HG03045 (cell line): Measurements from ENCODE around the gene WRAP73.

Source experiments
- ATAC-seq: cut with Tn5 transposase; IDR thresholded peaks from one replicate; pipeline ENCODE4 v1.9.1; 2021; ENCODE audit warnings: mild to moderate bottlenecking, moderate library complexity; ENCODE audit not compliant: unreplicated experiment

WRAP73 gene

GRCh38 chr1:3651026-3651929 is 1.4 kb upstream of the WRAP73 start:
- ATAC-seq = no peak

GRCh38 chr1:3650248-3651025 is 534 bp upstream of the WRAP73 start:
- ATAC-seq = no peak

- no peak for ATAC-seq
Observed at GRCh38 chr1:3646596-3646995, 3.3 kb downstream of the WRAP73 start.

GRCh38 chr1:3645666-3646355 is 4.1 kb downstream of the WRAP73 start:
- ATAC-seq = no peak

DNA sequence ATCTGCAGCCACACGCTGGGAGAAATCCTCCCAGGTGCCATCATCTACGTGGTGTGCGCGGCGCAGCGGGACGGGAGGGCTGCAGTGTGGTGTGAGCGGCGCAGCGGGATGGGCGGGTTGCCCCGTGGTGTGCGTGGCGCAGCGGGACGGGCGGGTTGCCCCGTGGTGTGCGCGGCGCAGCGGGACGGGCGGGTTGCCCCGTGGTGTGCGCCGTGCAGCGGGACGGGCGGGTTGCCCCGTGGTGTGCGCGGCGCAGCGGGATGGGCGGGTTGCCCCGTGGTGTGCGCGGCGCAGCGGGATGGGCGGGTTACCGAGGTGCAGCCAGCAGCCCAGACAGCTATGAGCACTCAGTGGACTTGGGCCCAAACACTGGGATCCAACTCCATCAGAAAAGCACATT is 4.7 kb downstream of the WRAP73 start:
- ATAC-seq = no peak

- ATAC-seq = no peak
Observed at GRCh38 chr1:3644273-3644672, 5.6 kb downstream of the WRAP73 start.

DNA sequence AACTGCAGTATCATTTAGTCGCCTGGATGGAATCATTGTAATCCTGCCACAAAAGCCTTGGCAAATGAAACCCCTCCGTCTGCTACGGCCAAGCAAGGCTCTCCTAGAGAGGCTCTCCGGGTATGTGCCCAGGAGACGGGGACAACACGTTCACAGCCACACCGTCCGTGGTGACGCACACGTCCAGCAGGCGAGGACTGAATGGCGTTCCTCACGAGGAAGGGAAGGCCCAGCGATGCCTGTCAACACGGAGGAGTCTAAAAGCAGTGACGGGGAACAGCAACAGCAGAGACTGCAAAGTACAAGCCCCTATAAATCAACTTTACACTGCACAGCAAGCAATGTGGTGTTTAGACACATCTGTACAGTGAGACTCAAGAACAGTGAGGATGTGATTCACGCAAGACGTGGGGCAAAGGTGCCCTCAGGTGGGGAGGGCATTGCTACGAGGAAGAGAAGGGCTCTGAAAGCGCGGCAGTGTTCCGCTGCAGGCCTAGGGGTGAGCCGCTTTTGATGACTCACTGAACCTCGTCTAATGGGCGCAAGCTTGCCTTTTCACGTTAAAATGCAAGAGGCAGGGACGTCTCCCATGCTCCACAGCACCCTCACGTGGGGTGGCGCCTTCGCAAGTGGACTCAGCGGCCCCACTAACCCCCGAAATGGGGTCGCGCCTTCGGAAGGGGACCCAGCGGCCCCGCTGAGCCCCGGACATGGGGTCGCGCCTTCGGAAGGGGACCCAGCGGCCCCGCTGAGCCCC is 6.8 kb downstream of the WRAP73 start:
- ATAC-seq = no peak

- ATAC-seq = no peak
Observed at GRCh38 chr1:3641816-3642215, 8.1 kb downstream of the WRAP73 start.

DNA sequence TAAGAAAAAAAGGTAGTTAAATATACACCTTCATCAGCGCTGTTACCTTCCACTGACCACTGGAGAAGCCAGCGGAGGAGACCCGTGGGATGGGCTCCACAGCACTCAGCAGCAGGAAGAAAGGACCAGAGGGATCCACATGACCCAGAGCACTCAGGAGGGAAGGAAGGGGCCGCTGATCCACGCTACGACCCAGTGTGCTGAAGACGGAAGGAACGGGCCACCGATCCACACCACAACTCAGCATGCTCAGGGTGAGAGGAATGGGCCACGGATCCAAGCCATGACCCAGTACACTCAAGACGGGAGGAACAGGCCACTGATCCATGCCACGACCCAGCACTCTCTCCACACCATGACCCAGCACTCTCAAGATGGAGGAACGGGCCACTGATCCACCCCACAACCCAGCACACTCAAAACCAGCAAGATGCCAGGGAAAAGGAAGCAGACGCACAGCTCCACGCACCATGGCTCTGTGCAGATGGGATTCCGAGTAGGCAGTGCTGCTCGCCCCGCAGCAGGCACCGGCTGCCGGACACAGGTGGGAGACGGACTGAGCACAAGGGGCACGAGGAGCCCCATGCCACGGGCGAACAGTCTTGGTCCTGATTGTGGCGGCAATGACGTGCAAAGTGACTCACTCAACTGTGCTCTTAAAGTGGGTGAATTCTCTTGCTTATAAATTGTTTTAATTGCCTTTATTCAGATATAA is 8.7 kb downstream of the WRAP73 start:
- ATAC-seq = no peak

DNA sequence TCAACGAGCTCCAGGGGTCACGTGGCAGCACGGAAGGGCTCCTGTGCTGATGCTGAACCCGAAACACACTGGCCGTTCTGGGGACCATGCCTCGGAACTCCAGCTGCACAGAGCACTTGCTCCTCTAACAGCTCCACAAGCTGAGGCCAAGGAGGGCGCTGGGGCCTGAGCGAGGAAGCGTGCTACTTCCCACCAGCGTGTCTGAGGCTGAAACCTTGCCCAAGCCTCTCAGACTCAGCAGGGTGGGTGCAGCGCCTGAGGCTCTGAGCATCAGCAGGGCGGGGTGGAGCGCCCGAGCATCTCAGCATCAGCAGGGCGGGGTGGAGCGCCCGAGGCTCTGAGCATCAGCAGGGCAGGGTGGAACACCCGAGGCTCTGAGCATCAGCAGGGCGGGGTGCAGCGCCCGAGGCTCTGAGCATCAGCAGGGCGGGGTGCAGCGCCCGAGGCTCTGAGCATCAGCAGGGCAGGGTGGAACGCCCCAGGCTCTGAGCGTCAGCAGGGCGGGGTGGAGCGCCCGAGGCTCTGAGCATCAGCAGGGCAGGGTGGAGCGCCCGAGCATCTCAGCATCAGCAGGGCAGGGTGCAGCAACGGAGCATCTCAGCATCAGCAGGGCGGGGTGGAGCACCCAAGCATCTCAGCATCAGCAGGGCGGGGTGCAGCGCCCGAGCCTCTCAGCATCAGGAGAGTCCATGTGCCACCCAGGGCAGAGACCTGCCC is 9.6 kb downstream of the WRAP73 start:
- ATAC-seq = no peak

DNA sequence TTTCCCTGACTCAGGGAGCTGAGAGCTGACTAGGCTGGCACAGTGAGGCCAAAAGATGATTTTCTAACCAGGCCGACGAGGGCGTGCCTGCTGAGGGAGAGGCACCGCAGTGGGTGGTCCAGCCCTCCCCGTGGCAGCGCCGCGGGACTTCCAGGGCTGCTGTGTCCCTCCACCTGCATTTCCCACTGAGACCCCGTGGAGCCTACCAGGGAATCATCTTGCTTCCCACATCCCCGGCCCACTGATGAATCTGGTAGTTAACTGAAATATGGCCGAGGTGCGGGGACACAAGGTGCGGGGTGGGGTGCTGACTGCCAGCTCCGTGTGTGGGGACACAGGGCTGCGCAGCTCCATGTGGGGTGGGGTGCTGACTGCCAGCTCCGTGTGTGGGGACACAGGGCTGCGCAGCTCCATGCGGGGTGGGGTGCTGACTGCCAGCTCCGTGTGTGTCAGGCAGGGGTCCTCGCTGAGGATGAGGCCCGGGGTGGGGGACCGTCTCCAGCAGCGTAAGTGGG is 10.4 kb downstream of the WRAP73 start:
- ATAC-seq = no peak

DNA sequence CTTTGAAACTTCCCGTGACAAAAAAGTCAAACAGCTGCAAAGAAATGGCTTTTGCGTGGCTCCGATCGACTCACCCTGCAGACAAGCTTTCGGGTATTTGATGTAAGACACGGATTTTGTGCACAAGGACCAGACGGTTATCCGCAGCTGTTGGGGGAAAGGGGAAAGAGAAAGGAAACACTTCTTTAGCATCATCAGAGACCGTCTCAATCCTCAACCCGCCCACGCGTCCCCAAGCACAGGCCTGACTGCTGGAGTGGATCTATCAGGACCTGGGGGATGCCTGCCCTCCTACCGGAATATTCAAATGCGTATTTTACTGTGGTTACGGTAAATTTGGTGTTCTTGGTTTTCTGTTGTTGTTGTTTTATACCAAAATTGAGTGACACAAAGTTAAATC is 11.2 kb downstream of the WRAP73 start:
- ATAC-seq = no peak

DNA sequence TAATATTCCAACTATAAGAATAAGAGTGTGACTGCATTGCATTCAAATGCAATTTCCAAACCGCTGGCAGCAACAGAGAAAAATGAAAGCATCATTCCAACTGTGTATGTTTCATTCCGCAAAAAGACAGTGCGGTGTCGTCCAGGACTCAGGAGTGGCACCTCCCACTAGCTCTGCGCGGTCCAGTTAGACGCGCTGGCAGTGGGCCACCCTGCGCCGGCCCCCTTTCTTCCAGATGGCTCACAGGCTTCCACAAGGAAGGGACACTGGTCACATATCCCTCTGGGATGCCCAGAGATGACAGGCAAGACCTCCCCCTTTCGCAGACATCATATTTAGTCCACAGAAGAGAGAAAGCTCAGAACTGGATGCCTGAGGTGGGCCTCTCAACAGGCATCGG is 11.9 kb downstream of the WRAP73 start:
- ATAC-seq = no peak

- ATAC-seq = no peak
Observed at GRCh38 chr1:3636531-3636930, 13.4 kb downstream of the WRAP73 start.

- no peak for ATAC-seq
Observed at GRCh38 chr1:3636080-3636479, 13.8 kb downstream of the WRAP73 start.

DNA sequence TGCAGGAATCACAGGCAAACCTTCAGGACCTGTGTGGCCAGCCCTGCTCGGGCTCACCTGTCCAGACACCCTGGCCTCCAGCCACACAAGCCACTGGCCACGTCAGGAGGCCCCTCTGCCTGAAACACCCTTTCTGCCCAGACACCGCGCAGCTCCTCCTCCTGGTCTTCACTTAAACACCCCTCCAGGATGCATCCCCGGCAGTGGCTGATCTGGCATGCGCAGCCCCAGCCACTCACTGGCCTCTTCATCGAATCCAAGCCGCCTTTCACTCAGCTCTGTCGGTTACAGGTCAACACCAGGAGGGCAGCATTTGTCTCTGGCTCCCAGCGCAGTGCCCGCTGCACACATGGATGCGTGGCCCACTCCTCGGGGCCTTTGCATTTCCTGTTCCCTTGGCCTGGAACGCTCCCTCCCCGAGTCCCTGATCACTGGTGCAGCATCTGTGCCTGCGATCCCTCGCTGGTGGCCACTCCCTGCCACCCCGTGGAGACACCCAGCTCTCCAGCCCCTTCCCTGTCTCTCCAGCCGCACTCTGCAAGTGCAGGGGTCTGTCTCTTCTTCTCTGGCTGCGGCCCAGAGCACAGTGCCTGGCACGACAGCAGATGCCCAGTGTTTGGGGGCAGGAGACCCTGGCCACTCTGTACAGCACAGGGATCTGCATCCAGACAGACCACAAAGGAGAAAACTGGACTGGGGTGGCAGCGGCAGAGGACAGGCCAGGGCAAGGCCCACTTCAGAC is 15.7 kb downstream of the WRAP73 start:
- ATAC-seq = no peak

GRCh38 chr1:3633344-3634058 is 16.4 kb downstream of the WRAP73 start:
- ATAC-seq = no peak
